NCI-H1436 (cell line): ENCODE results near the gene TBXA2R.

Experiments
- DNase-seq: peaks from one replicate; lab custom pipeline; 2025; lab: John Stamatoyannopoulos, UW

Gene TBXA2R

GRCh38 chr19:3551792-3552095, 54.9 kb downstream of the TBXA2R start:
- DNase-seq: no peak

- no peak for DNase-seq
Observed at GRCh38 chr19:3550947-3551791, 55.5 kb downstream of the TBXA2R start.

- no peak for DNase-seq
Observed at GRCh38 chr19:3549816-3550215, 56.9 kb downstream of the TBXA2R start.

GRCh38 chr19:3548606-3549005, 58.1 kb downstream of the TBXA2R start:
- DNase-seq: no peak

GRCh38 chr19:3547767-3548282, 58.9 kb downstream of the TBXA2R start:
- no peak for DNase-seq

GRCh38 chr19:3547301-3547731, 59.4 kb downstream of the TBXA2R start:
- no peak for DNase-seq

- no peak for DNase-seq
Observed at GRCh38 chr19:3546119-3546518, 60.6 kb downstream of the TBXA2R start.

GRCh38 chr19:3545669-3546034, 61.0 kb downstream of the TBXA2R start:
- no peak for DNase-seq

GRCh38 chr19:3544742-3545668, 61.7 kb downstream of the TBXA2R start:
- no peak for DNase-seq
